Epidermal melanocyte (primary cell): ENCODE data around the gene MTG1.
"Not testable (repeated sequence)": the region's sequence is repeated elsewhere in the genome, so short reads cannot be mapped to it uniquely, and the experiment has no call there.

Experiments used
- DNase-seq: peaks from one replicate; pipeline ENCODE4 v3.0.0; 2011; ENCODE audit warnings: low spot score; ENCODE audit not compliant: insufficient read length

MTG1 gene

GRCh38 chr10:133465191-133465949 is 71.4 kb downstream of the MTG1 start:
- DNase-seq, result no peak

DNA sequence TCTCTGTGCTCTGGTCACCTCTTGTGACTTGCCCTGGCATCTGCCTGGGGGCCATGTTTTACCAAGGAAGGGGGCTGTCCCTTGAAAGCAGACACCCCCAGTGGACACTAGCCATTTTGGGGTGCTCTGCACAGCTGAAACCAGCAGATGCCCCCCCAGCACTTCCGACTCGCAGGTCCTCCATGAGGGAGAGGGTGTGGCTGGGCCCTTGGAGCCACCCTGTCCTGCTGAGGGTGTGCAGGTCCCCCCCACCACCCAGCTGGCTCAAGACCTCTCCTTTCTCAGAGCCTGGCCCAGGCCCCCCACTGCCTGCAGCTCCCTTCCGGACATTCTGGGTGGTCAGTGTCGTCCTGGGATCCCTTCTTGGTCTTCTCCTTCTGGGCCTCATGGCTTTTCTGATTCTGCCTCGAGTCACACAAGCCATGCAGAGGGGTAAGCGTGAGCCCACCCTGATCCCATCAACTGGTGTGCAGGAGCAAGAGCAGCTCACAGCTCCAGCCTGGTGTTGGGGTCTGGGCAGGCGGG is 72.1 kb downstream of the MTG1 start:
- DNase-seq, result peak; percentile 7

DNA sequence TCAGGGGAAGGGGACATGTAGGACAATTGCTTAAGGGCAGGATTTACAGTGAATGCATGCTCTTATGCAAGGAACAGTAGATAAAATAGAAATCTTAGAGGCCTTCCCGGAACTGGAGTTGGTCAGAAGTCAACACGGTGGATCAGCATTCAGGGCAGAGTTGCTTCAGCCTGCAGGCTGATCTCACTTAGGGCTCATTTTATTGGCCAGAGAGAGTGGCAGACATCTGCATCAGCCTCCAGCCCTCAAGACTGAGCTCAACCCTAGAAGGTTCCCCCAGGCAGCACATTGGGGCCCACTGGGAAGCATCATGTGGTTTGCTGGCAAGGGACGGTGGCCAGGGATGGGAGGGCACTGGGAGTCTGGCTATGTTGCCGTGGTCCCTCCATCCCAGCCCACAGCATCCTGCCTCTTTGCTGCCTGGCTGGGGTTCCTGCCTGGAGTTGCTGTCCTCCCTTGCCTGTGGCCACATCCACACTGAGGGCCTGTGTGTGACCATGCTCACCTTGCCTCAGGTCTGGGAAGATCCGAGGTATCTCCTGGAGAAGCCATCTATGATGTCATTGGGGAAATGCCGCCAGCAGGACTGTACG is 72.8 kb downstream of the MTG1 start:
- peak; percentile 5 for DNase-seq

DNA sequence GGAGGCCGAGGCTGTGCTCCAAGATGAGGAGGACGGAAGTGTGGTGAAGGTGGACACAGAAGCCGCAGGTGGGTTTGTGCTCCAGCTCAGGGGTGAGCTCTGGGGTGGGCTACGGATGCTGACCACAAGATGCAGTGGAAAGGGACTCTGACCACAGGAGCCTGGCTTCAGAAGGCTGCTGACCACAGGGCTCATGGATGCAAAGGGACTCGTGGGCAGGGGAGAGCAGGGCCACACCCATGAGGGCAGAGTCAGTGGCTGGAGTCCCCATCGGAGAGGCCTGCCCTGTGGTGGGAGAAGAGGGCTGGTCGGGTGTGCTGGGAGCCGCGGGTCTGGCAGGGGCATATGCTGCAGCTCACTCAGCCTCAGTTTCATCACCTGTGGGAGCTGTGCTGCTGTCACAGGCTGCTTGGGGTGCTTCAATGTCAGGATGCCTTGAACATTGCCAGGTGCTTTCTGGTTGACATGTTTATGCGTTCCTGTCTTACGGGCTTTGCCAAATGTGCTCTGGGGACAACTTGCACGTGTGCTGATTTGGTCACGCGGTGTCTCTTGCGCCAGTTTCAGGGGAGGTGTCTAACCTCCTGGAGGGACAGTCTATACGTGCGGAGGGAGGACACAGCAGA is 73.4 kb downstream of the MTG1 start:
- DNase-seq, result peak; percentile 11

DNA sequence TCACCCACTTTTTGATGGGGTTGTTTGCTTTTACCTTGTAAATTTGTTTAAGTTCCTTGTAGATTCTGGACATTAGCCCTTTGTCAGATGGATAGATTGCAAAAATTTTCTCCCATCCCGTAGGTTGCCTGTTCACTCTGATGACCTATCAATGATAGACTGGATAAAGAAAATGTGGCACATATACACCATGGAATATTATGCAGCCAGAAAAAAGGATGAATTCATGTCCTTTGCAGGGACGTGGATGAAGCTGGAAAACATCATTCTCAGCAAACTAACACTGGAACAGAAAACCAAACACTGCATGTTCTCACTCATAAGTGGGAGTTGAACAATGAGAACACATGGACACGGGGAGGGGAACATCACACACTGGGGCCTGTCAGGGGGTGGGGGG is 75.2 kb downstream of the MTG1 start:
- not testable (repeated sequence) for DNase-seq

DNA sequence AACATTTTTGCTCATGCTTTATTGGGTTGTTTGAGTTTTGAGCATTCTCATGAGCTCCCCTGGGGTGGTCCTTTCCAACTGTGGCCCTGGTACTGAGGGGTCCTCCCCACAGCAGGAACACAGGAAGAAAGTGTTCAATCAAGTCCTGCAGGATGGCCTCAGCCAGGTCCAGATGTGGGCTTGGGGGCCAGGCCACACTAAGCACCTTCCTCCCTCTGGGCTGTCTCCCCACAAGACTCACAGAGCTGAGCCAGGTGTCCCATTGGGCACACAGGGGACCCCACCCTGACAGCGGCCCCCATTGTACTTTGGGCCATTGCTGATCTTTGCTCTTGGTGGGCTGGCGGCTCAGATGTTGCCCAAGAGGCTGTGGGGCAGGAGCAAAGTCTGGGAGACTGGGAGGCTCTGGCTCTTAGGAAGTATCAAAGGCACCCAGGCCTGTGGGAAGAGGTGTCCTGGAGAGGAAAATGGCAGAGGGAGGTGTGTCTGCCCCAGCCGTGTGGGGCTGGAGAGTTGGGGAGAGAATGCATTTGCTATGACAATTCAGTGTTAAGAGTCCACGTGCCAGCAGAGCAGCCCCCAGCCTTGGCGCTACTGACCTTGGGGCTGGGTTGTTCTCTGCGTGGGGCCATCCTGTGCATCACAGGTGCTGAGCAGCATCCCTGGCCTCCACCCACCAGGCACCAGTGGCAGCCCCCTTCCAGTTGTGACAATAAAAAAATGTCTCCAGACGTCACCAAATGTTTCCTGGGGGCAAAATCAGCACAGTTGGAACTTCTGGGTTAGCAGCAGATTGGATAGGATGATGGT is 77.5 kb downstream of the MTG1 start:
- no peak for DNase-seq
